Karpas-422 (cell line): ENCODE results near the gene PLD5. TPM values are rescaled to one million over a fixed set of nuclear protein-coding genes. Genes with fewer than 3 reads are reported as not detected.
"Not testable (repeated sequence)": the region's sequence is repeated elsewhere in the genome, so short reads cannot be mapped to it uniquely, and the experiment has no call there.

Source experiments
- DNase-seq: peaks from one replicate; pipeline ENCODE4 v3.0.0-alpha.2; 2015
- H2AFZ ChIP-seq: fragments of 200-600 bp; sonication (generic); 2 replicates; pipeline ENCODE4 v1.6.1; 2014; ENCODE audit warnings: antibody characterized with exemption, low read length, mixed read lengths
- H3K27ac ChIP-seq: fragments of 200-600 bp; sonication (generic); 2 replicates; pipeline ENCODE4 v1.5.1; 2014; ENCODE audit warnings: mild to moderate bottlenecking, low read length, moderate library complexity
- H3K27me3 ChIP-seq: fragments of 200-600 bp; sonication (generic); 2 replicates; pipeline ENCODE4 v1.6.1; 2014; ENCODE audit warnings: low read length, mixed read lengths
- H3K36me3 ChIP-seq: fragments of 200-600 bp; sonication (generic); 2 replicates; pipeline ENCODE4 v1.6.1; 2014; ENCODE audit warnings: low read length, mixed read lengths; ENCODE audit not compliant: insufficient read depth
- H3K4me1 ChIP-seq: fragments of 200-600 bp; sonication (generic); 2 replicates; pipeline ENCODE4 v1.6.1; 2014; ENCODE audit warnings: mild to moderate bottlenecking, low read length, mixed read lengths
- H3K4me2 ChIP-seq: fragments of 200-600 bp; sonication (generic); 2 replicates; pipeline ENCODE4 v1.6.1; 2014; ENCODE audit warnings: low read length, low read depth, mild to moderate bottlenecking; ENCODE audit not compliant: poor library complexity, severe bottlenecking
- H3K4me3 ChIP-seq: fragments of 200-600 bp; sonication (generic); 2 replicates; pipeline ENCODE4 v1.5.1; 2014; ENCODE audit warnings: mild to moderate bottlenecking, antibody characterized with exemption, low read length, mixed read lengths
- H3K79me2 ChIP-seq: fragments of 200-600 bp; sonication (generic); 2 replicates; pipeline ENCODE4 v1.6.1; 2014; ENCODE audit warnings: mild to moderate bottlenecking, low read length, mixed read lengths
- H3K9ac ChIP-seq: fragments of 200-600 bp; sonication (generic); 2 replicates; pipeline ENCODE4 v1.6.0; 2014; ENCODE audit warnings: low read length
- H3K9me2 ChIP-seq: fragments of 200-600 bp; sonication (generic), shearing (Covaris generic); replicated peaks from 2 replicates; pipeline ENCODE4 v1.6.0; 2014; ENCODE audit warnings: mild to moderate bottlenecking, low read length, moderate library complexity; ENCODE audit not compliant: insufficient read depth
- H3K9me3 ChIP-seq: fragments of 300-700, 200-600 bp; sonication (generic); 2 replicates; pipeline ENCODE4 v1.6.1; 2014; ENCODE audit warnings: low read length, mixed read lengths
- H4K20me1 ChIP-seq: fragments of 200-600 bp; sonication (generic); 2 replicates; pipeline ENCODE4 v1.6.1; 2014; ENCODE audit warnings: mild to moderate bottlenecking, antibody characterized with exemption, low read length, low read depth; ENCODE audit not compliant: insufficient read depth
- total RNA-seq: library from RNA; depleted of rRNA; stranded (reverse); fragments of >200 nt; shearing (Covaris generic); gene quantifications from 2 replicates; pipeline ENCODE4 v1.2.3, GENCODE V29; 2014; ENCODE audit warnings: low replicate concordance

The PLD5 gene
- total RNA-seq, 1 experiment from 2014 or later, result not detected

GRCh38 chr1:242179767-242180166, 344.7 kb downstream of the PLD5 start:
- H4K20me1 ChIP-seq, H3K4me1 ChIP-seq, DNase-seq, H3K9ac ChIP-seq, H3K4me2 ChIP-seq, H2AFZ ChIP-seq, H3K9me3 ChIP-seq, H3K79me2 ChIP-seq, H3K9me2 ChIP-seq, H3K27ac ChIP-seq, H3K27me3 ChIP-seq, H3K4me3 ChIP-seq, H3K36me3 ChIP-seq: not testable (repeated sequence)

- Histone ChIP-seq H3K9ac (no peak overlapping the region), H3K27ac (no peak overlapping the region), H3K27me3 (no peaks in the 10 kb centered on the region), H3K9me3 (no peaks in the 10 kb centered on the region), H2AFZ (no peak overlapping the region), H3K79me2 (no peaks in the 10 kb centered on the region), H4K20me1 (no peaks in the 10 kb centered on the region), H3K4me2 (no peak overlapping the region), H3K4me1 (no peaks in the 10 kb centered on the region), H3K4me3 (no peak overlapping the region), H3K36me3 (no peaks in the 10 kb centered on the region), H3K9me2 (no peaks in the 10 kb centered on the region)
- no peak for DNase-seq
Observed at GRCh38 chr1:242178924-242179708, 345.4 kb downstream of the PLD5 start.

GRCh38 chr1:242178436-242178835, 346.1 kb downstream of the PLD5 start:
- H3K27ac ChIP-seq, result no peak overlapping the region
- H3K79me2 ChIP-seq, result no peaks in the 10 kb centered on the region
- H3K9me3 ChIP-seq, result no peaks in the 10 kb centered on the region
- no peaks in the 10 kb centered on the region for H3K36me3 ChIP-seq
- H3K9me2 ChIP-seq, result no peaks in the 10 kb centered on the region
- H2AFZ ChIP-seq, result no peak overlapping the region
- no peak overlapping the region for H3K4me3 ChIP-seq
- DNase-seq, result no peak
- H3K4me1 ChIP-seq, result no peaks in the 10 kb centered on the region
- no peak overlapping the region for H3K9ac ChIP-seq
- H4K20me1 ChIP-seq, result no peaks in the 10 kb centered on the region
- H3K4me2 ChIP-seq, result no peak overlapping the region
- H3K27me3 ChIP-seq, result no peaks in the 10 kb centered on the region

GRCh38 chr1:242162140-242162539, 362.4 kb downstream of the PLD5 start:
- no peak for DNase-seq
- H3K9ac ChIP-seq, result no peak overlapping the region
- H3K9me3 ChIP-seq, result no peaks in the 10 kb centered on the region
- H3K4me2 ChIP-seq, result no peak overlapping the region
- no peaks in the 10 kb centered on the region for H3K9me2 ChIP-seq
- H3K4me3 ChIP-seq, result no peak overlapping the region
- H3K27ac ChIP-seq, result no peak overlapping the region
- H4K20me1 ChIP-seq, result no peaks in the 10 kb centered on the region
- no peaks in the 10 kb centered on the region for H3K79me2 ChIP-seq
- H2AFZ ChIP-seq, result no peak overlapping the region
- H3K4me1 ChIP-seq, result no peaks in the 10 kb centered on the region
- no peaks in the 10 kb centered on the region for H3K27me3 ChIP-seq
- H3K36me3 ChIP-seq, result no peaks in the 10 kb centered on the region

- H3K27ac ChIP-seq, result no peak overlapping the region
- H3K79me2 ChIP-seq, result no peaks in the 10 kb centered on the region
- H4K20me1 ChIP-seq, result no peaks in the 10 kb centered on the region
- no peak overlapping the region for H3K4me2 ChIP-seq
- no peak overlapping the region for H2AFZ ChIP-seq
- no peaks in the 10 kb centered on the region for H3K36me3 ChIP-seq
- H3K4me3 ChIP-seq, result no peak overlapping the region
- H3K27me3 ChIP-seq, result no peaks in the 10 kb centered on the region
- no peaks in the 10 kb centered on the region for H3K9me3 ChIP-seq
- H3K9me2 ChIP-seq, result no peaks in the 10 kb centered on the region
- DNase-seq, result no peak
- H3K9ac ChIP-seq, result no peak overlapping the region
- peaks cover 3% of the 10 kb centered on the region; the same call in 1 of the 2 replicates for H3K4me1 ChIP-seq
Observed at GRCh38 chr1:242147096-242147976, 377.2 kb downstream of the PLD5 start.

DNA sequence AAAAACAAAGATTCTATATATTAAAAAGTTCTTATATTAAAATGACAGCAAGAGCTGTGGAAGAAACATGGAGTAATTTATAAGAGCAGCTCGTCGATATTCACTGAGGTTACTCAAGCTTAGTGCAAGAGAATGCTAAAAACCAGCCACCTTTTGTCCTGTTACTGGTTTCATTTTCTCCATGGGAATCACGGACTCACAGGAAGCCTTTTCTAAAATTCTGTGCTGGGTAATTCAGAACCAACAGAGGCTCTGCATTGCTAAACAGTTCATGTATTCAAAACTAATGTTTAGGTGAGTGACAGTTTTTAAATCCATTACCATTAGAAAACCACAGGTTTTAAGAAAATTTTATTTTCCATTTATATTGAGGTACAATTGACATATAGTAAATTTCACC, 377.8 kb downstream of the PLD5 start:
- Histone ChIP-seq H2AFZ (no peak overlapping the region), H3K9me2 (no peaks in the 10 kb centered on the region), H3K9me3 (no peaks in the 10 kb centered on the region), H3K4me2 (no peak overlapping the region), H3K4me3 (no peak overlapping the region), H3K9ac (no peak overlapping the region), H3K79me2 (no peaks in the 10 kb centered on the region), H3K4me1 (peaks cover 3% of the 10 kb centered on the region; the same call in 1 of the 2 replicates), H3K27me3 (no peaks in the 10 kb centered on the region), H3K36me3 (no peaks in the 10 kb centered on the region), H3K27ac (no peak overlapping the region), H4K20me1 (no peaks in the 10 kb centered on the region)
- DNase-seq, result no peak

- Histone ChIP-seq H3K9ac (no peak overlapping the region), H3K27ac (no peak overlapping the region), H3K4me2 (no peak overlapping the region), H4K20me1 (no peaks in the 10 kb centered on the region), H3K9me2 (no peaks in the 10 kb centered on the region), H3K4me1 (no peaks in the 10 kb centered on the region), H3K36me3 (no peaks in the 10 kb centered on the region), H3K27me3 (no peaks in the 10 kb centered on the region), H3K9me3 (no peaks in the 10 kb centered on the region), H3K4me3 (no peak overlapping the region), H2AFZ (no peak overlapping the region), H3K79me2 (no peaks in the 10 kb centered on the region)
- no peak for DNase-seq
Observed at GRCh38 chr1:242140836-242141235, 383.7 kb downstream of the PLD5 start.

DNA sequence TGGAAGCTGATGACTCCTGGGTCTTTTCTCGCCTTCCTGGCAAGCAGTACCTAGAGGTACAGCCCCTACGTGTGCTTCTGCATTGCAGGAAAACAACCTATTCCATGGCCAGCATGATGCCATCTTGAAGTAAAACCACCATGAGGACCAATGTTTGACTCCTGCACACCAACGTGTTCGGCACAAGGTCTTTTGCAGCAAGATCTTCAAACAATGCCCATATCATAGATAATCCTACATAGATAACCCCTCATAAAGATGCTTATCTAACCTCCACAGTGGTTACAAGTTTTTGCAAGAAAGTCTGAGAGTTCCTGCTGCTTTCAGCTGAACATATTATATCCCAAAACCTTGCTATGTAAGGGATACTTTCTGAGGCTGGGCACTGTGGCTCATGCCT, 384.5 kb downstream of the PLD5 start:
- no peak overlapping the region for H3K9ac ChIP-seq
- H3K36me3 ChIP-seq, result no peaks in the 10 kb centered on the region
- H3K27me3 ChIP-seq, result no peaks in the 10 kb centered on the region
- no peak for DNase-seq
- H3K79me2 ChIP-seq, result no peaks in the 10 kb centered on the region
- H3K4me2 ChIP-seq, result no peak overlapping the region
- no peak overlapping the region for H3K4me3 ChIP-seq
- H4K20me1 ChIP-seq, result no peaks in the 10 kb centered on the region
- H3K9me3 ChIP-seq, result no peaks in the 10 kb centered on the region
- no peaks in the 10 kb centered on the region for H3K4me1 ChIP-seq
- H3K9me2 ChIP-seq, result no peaks in the 10 kb centered on the region
- H2AFZ ChIP-seq, result no peak overlapping the region
- no peak overlapping the region for H3K27ac ChIP-seq
